Loucy (cell line): ENCODE measurements around the gene IFITM1.

ENCODE experiments used
- H2AFZ ChIP-seq: fragments of 200-600 bp; sonication (generic); 2 replicates; pipeline ENCODE4 v1.6.0; 2016; ENCODE audit warnings: antibody characterized with exemption, mild to moderate bottlenecking, low read length, moderate library complexity
- H3F3A ChIP-seq: fragments of 200-600 bp; 2 replicates; pipeline ENCODE4 v1.6.0; 2016; ENCODE audit warnings: antibody characterized with exemption, low read depth, mild to moderate bottlenecking
- H3K27me3 ChIP-seq: fragments of 200-600 bp; sonication (generic); 2 replicates; pipeline ENCODE4 v1.6.1; 2014; ENCODE audit warnings: low read length, mild to moderate bottlenecking; ENCODE audit not compliant: insufficient read depth, poor library complexity, severe bottlenecking
- H3K36me3 ChIP-seq: fragments of 200-600 bp; sonication (generic); 2 replicates; pipeline ENCODE4 v1.6.1; 2016; ENCODE audit warnings: low read length; ENCODE audit not compliant: insufficient read depth
- H3K4me1 ChIP-seq: fragments of 200-600 bp; sonication (generic); 2 replicates; pipeline ENCODE4 v1.5.1; 2014; ENCODE audit warnings: low read length, mild to moderate bottlenecking; ENCODE audit not compliant: insufficient read depth, poor library complexity, severe bottlenecking
- H3K4me2 ChIP-seq: fragments of 200-600 bp; sonication (generic); 2 replicates; pipeline ENCODE4 v1.6.0; 2014; ENCODE audit warnings: antibody characterized with exemption, low read length, low read depth, mild to moderate bottlenecking; ENCODE audit not compliant: poor library complexity, severe bottlenecking
- H3K4me3 ChIP-seq: fragments of 200-600 bp; sonication (generic); 2 replicates; pipeline ENCODE4 v1.5.1; 2014; ENCODE audit warnings: low read length, mild to moderate bottlenecking, mixed read lengths; ENCODE audit not compliant: poor library complexity, severe bottlenecking
- H3K79me2 ChIP-seq: fragments of 200-600 bp; sonication (generic); 2 replicates; pipeline ENCODE4 v1.6.1; 2014; ENCODE audit warnings: low read length; ENCODE audit not compliant: insufficient read depth
- H3K9ac ChIP-seq: fragments of 200-600 bp; sonication (generic); 2 replicates; pipeline ENCODE4 v1.6.0; 2014; ENCODE audit warnings: mild to moderate bottlenecking, low read depth, low read length, moderate library complexity; ENCODE audit not compliant: poor library complexity, severe bottlenecking
- H3K9me2 ChIP-seq: fragments of 200-600 bp; sonication (generic); replicated peaks from 2 replicates; pipeline ENCODE4 v1.6.1; 2016; ENCODE audit warnings: low read depth, low read length, mixed read lengths
- H3K9me3 ChIP-seq: fragments of 200-600 bp; sonication (generic); 2 replicates; pipeline ENCODE4 v1.6.1; 2014; ENCODE audit warnings: mild to moderate bottlenecking, antibody characterized with exemption, low read length, low read depth; ENCODE audit not compliant: insufficient read depth
- H4K20me1 ChIP-seq: fragments of 200-600 bp; sonication (generic); 2 replicates; pipeline ENCODE4 v1.6.0; 2014; ENCODE audit warnings: antibody characterized with exemption, low read length, mild to moderate bottlenecking; ENCODE audit not compliant: insufficient read depth, poor library complexity, severe bottlenecking
- CTCF ChIP-seq: fragments of 200-600 bp; sonication (generic); conservative IDR thresholded peaks from 2 replicates; pipeline ENCODE4 v1.5.1; 2014; ENCODE audit warnings: mild to moderate bottlenecking, antibody characterized with exemption, low read length
- EZH2phosphoT487 ChIP-seq: fragments of 200-600 bp; IDR thresholded peaks from 2 replicates; pipeline ENCODE4 v1.6.1; 2018; ENCODE audit warnings: antibody characterized with exemption, mild to moderate bottlenecking, moderate library complexity, borderline replicate concordance

Gene IFITM1

GRCh38 chr11:279966-280705 lies 33.7 kb upstream of the IFITM1 start:
- Histone ChIP-seq H3K36me3 (no peaks in the 10 kb centered on the region), H3K9me2 (no peaks in the 10 kb centered on the region), H2AFZ (no peak overlapping the region), H3F3A (no peaks in the 10 kb centered on the region), H3K4me1 (peaks cover 10% of the 10 kb centered on the region), H3K4me2 (no peak overlapping the region), H4K20me1 (no peaks in the 10 kb centered on the region), H3K9ac (no peak overlapping the region), H3K79me2 (no peaks in the 10 kb centered on the region), H3K9me3 (no peaks in the 10 kb centered on the region), H3K27me3 (no peaks in the 10 kb centered on the region), H3K4me3 (no peak overlapping the region)
- no peak for TF ChIP-seq CTCF
- TF ChIP-seq EZH2phosphoT487 = no peak

GRCh38 chr11:280706-281485 lies 32.9 kb upstream of the IFITM1 start:
- Histone ChIP-seq H3K9ac (no peak overlapping the region), H3K4me2 (no peak overlapping the region), H4K20me1 (no peaks in the 10 kb centered on the region), H2AFZ (no peak overlapping the region), H3K9me2 (no peaks in the 10 kb centered on the region), H3K4me1 (peaks cover 10% of the 10 kb centered on the region), H3K79me2 (no peaks in the 10 kb centered on the region), H3K36me3 (no peaks in the 10 kb centered on the region), H3K27me3 (no peaks in the 10 kb centered on the region), H3K9me3 (no peaks in the 10 kb centered on the region), H3F3A (no peaks in the 10 kb centered on the region), H3K4me3 (no peak overlapping the region)
- TF ChIP-seq CTCF (no peak), EZH2phosphoT487 (no peak)

GRCh38 chr11:281486-282161 lies 32.2 kb upstream of the IFITM1 start:
- Histone ChIP-seq H3K79me2 (peaks cover 4% of the 10 kb centered on the region; the same call in 1 of the 2 replicates), H3K4me2 (no peak overlapping the region), H3K27me3 (no peaks in the 10 kb centered on the region), H3K36me3 (no peaks in the 10 kb centered on the region), H2AFZ (no peak overlapping the region), H3F3A (no peaks in the 10 kb centered on the region), H3K9ac (no peak overlapping the region), H3K9me2 (no peaks in the 10 kb centered on the region), H3K9me3 (no peaks in the 10 kb centered on the region), H4K20me1 (no peaks in the 10 kb centered on the region), H3K4me1 (peaks cover 10% of the 10 kb centered on the region), H3K4me3 (no peak overlapping the region)
- no peak for TF ChIP-seq CTCF
- no peak for TF ChIP-seq EZH2phosphoT487
